H9 (cell line): ENCODE results near the gene RYR3. TPM values are rescaled to one million over a fixed set of nuclear protein-coding genes. Genes with fewer than 3 reads are reported as not detected.

Experiments used
- DNase-seq: peaks from one replicate; pipeline ENCODE4 v3.0.0-alpha.2; 2017
- H2AFZ ChIP-seq: one replicate; pipeline ENCODE4 v1.6.1; 2013; ENCODE audit warnings: mild to moderate bottlenecking, low read length, control low read depth, moderate library complexity
- H2AK5ac ChIP-seq: 2 replicates; pipeline ENCODE4 v1.6.1; 2013; ENCODE audit warnings: low read length, control low read depth, mixed read lengths; ENCODE audit not compliant: insufficient read length
- H2BK120ac ChIP-seq: one replicate; pipeline ENCODE4 v1.6.1; 2013; ENCODE audit warnings: low read depth, mild to moderate bottlenecking, low read length, control low read depth, inconsistent platforms; ENCODE audit not compliant: poor library complexity, severe bottlenecking
- H2BK12ac ChIP-seq: 2 replicates; pipeline ENCODE4 v1.6.1; 2013; ENCODE audit warnings: low read length, control low read depth, mixed read lengths, low read depth; ENCODE audit not compliant: insufficient read length
- H2BK15ac ChIP-seq: 2 replicates; pipeline ENCODE4 v1.6.1; 2013; ENCODE audit warnings: low read depth, low read length, control low read depth
- H2BK20ac ChIP-seq: one replicate; pipeline ENCODE4 v1.6.1; 2013; ENCODE audit warnings: low read depth, mild to moderate bottlenecking, low read length, control low read depth, inconsistent platforms; ENCODE audit not compliant: poor library complexity, severe bottlenecking
- H2BK5ac ChIP-seq: 2 replicates; pipeline ENCODE4 v1.6.1; 2013; ENCODE audit warnings: low read length, control low read depth, mixed read lengths; ENCODE audit not compliant: insufficient read length
- H3K14ac ChIP-seq: 2 replicates; pipeline ENCODE4 v1.6.1; 2013; ENCODE audit warnings: low read length, control low read depth; ENCODE audit not compliant: insufficient read depth
- H3K18ac ChIP-seq: 2 replicates; pipeline ENCODE4 v1.6.1; 2013; ENCODE audit warnings: low read depth, mild to moderate bottlenecking, mixed read lengths, low read length, control low read depth; ENCODE audit not compliant: insufficient read length
- H3K23ac ChIP-seq: 2 replicates; pipeline ENCODE4 v1.6.1; 2013; ENCODE audit warnings: low read length, control low read depth, mixed read lengths, low read depth; ENCODE audit not compliant: insufficient read length
- H3K23me2 ChIP-seq: 2 replicates; pipeline ENCODE4 v1.6.1; 2013; ENCODE audit warnings: low read depth, mild to moderate bottlenecking, mixed read lengths, low read length, control low read depth; ENCODE audit not compliant: insufficient read length, poor library complexity, severe bottlenecking
- H3K27ac ChIP-seq: 2 replicates; pipeline ENCODE4 v1.5.1; 2013; ENCODE audit warnings: low read length, control low read depth, mixed read lengths, low read depth; ENCODE audit not compliant: insufficient read length
- H3K27me3 ChIP-seq: 2 replicates; pipeline ENCODE4 v1.6.1; 2013; ENCODE audit warnings: low read length, control low read depth, inconsistent platforms; ENCODE audit not compliant: insufficient read depth
- H3K4ac ChIP-seq: 2 replicates; pipeline ENCODE4 v1.6.1; 2013; ENCODE audit warnings: low read depth, mild to moderate bottlenecking, control low read depth, inconsistent platforms, low read length, moderate library complexity
- H3K4me1 ChIP-seq: 2 replicates; pipeline ENCODE4 v1.6.1; 2013; ENCODE audit warnings: low read length, control low read depth, inconsistent platforms; ENCODE audit not compliant: insufficient read depth
- H3K4me2 ChIP-seq: 2 replicates; pipeline ENCODE4 v1.6.1; 2013; ENCODE audit warnings: low read length, control low read depth, mixed read lengths; ENCODE audit not compliant: insufficient read length, insufficient read depth
- H3K56ac ChIP-seq: 2 replicates; pipeline ENCODE4 v1.6.1; 2013; ENCODE audit warnings: low read depth, mild to moderate bottlenecking, mixed read lengths, low read length, control low read depth; ENCODE audit not compliant: insufficient read length
- H3K79me1 ChIP-seq: 2 replicates; pipeline ENCODE4 v1.6.1; 2013; ENCODE audit warnings: low read depth, mild to moderate bottlenecking, moderate library complexity, low read length, control low read depth, inconsistent platforms; ENCODE audit not compliant: insufficient read depth, poor library complexity, severe bottlenecking
- H3K79me2 ChIP-seq: 2 replicates; pipeline ENCODE4 v1.6.1; 2013; ENCODE audit warnings: low read length, control low read depth, inconsistent platforms; ENCODE audit not compliant: insufficient read depth
- H3K9ac ChIP-seq: 2 replicates; pipeline ENCODE4 v1.6.1; 2013; ENCODE audit warnings: low read length, control low read depth, mixed read lengths; ENCODE audit not compliant: insufficient read length; ENCODE audit errors: extremely low read depth
- H3K9me3 ChIP-seq: one replicate; pipeline ENCODE4 v1.6.1; 2013; ENCODE audit warnings: low read depth, low read length, inconsistent platforms; ENCODE audit not compliant: control insufficient read depth
- H3T11ph ChIP-seq: one replicate; pipeline ENCODE4 v1.6.1; 2013; ENCODE audit warnings: mild to moderate bottlenecking, low read length, control low read depth, inconsistent platforms
- H4K20me1 ChIP-seq: one replicate; pipeline ENCODE4 v1.6.1; 2013; ENCODE audit not compliant: control insufficient read depth, insufficient read length, insufficient read depth
- H4K5ac ChIP-seq: 2 replicates; pipeline ENCODE4 v1.6.1; 2013; ENCODE audit warnings: low read depth, mild to moderate bottlenecking, mixed read lengths, low read length, control low read depth; ENCODE audit not compliant: insufficient read length
- H4K8ac ChIP-seq: replicated peaks from 2 replicates; pipeline ENCODE4 v1.6.1; 2013; ENCODE audit warnings: low read length, control low read depth, mixed read lengths, low read depth; ENCODE audit not compliant: insufficient read length
- H4K91ac ChIP-seq: 2 replicates; pipeline ENCODE4 v1.6.1; 2013; ENCODE audit warnings: low read depth, mild to moderate bottlenecking, moderate library complexity, mixed read lengths, low read length, control low read depth; ENCODE audit not compliant: insufficient read length
- H3K27ac Mint-ChIP-seq, 3 experiments: 2 replicates in 2 of 3; 3 replicates in 1 of 3; pipeline ENCODE4 v1.8.0; 2020 to 2021; ENCODE audit warnings: mixed read lengths in 3 of 3, mild to moderate bottlenecking in 1 of 3, moderate library complexity in 1 of 3
- H3K27me3 Mint-ChIP-seq: 2 replicates; pipeline ENCODE4 v1.8.0; 2021; ENCODE audit warnings: low read depth, mild to moderate bottlenecking, moderate library complexity, mixed read lengths
- H3K36me3 Mint-ChIP-seq, 3 experiments: 2 replicates in 2 of 3; 3 replicates in 1 of 3; pipeline ENCODE4 v1.8.0; 2020 to 2021; ENCODE audit warnings: low read depth in 3 of 3, mixed read lengths in 3 of 3; ENCODE audit not compliant: insufficient read depth in 1 of 3
- H3K4me1 Mint-ChIP-seq, 2 experiments: 2 replicates each; pipeline ENCODE4 v1.8.0; 2020; ENCODE audit warnings: mixed read lengths in 2 of 2
- H3K4me3 Mint-ChIP-seq, 2 experiments: 2 replicates in 1 of 2; 3 replicates in 1 of 2; pipeline ENCODE4 v1.8.0; 2020 to 2021; ENCODE audit warnings: mild to moderate bottlenecking in 2 of 2, mixed read lengths in 2 of 2, moderate library complexity in 1 of 2
- H3K9me3 Mint-ChIP-seq, 2 experiments: 2 replicates in 1 of 2; 3 replicates in 1 of 2; pipeline ENCODE4 v1.8.0; 2020; ENCODE audit warnings: mild to moderate bottlenecking in 2 of 2, mixed read lengths in 2 of 2, moderate library complexity in 1 of 2
- WGBS: extraction: QIAGEN DNeasy Blood & Tissue Kit; methylation state at CpG from one replicate; pipeline ENCODE4 v1.1.7; 2013; ENCODE audit warnings: missing lambda C conversion rate, low lambda C conversion rate, mixed read lengths; ENCODE audit not compliant: insufficient read length; ENCODE audit errors: extremely low coverage; 5-methylcytosine and 5-hydroxymethylcytosine counted together
- total RNA-seq: library from RNA; stranded (reverse); gene quantifications from 2 replicates; pipeline ENCODE4 v1.2.1, GENCODE V29; 2021
- TF ChIP-seq, protein P1 (sequence below): fragments of 200-600 bp; sonication (generic); conservative IDR thresholded peaks from 3 replicates; pipeline ENCODE4 v1.8.0; 2021; ENCODE audit warnings: antibody characterized with exemption, mild to moderate bottlenecking

RYR3 gene
- total RNA-seq, 1 experiment from 2014 or later: 0.85 TPM

DNA sequence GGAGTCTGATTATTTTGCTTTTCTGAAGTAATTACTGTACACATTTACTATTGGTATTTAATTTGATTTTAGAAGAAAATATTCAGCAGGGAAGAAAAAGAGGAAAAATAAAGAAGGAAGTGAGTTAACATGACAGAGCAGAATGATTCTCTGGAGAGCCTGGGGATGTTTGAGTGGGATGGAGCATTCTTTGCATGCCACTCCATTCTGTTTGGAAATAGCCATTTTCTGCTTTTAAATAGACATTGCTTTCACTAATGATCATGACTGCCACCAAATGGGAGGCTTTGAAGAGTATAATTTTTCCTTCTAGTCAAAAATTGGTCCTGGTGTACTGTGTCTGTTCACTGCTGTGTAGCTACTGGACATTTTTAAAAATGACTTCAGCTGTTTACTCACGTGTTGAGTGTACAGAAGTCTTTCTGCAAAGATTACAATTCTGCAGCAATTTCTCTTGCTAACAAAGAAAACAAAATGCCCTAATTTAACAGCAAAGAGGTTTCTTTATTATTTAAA lies 196.1 kb downstream of the RYR3 start:
- Histone ChIP-seq H3K9me3 (no peaks in the 10 kb centered on the region), H4K5ac (no peak overlapping the region), H2BK12ac (no peak overlapping the region), H2BK15ac (no peak overlapping the region), H3K27me3 (no peaks in the 10 kb centered on the region), H2AK5ac (no peak overlapping the region), H2AFZ (no peak overlapping the region), H4K91ac (no peak overlapping the region), H3K4ac (no peak overlapping the region), H3K79me1 (no peaks in the 10 kb centered on the region), H3K23me2 (no peaks in the 10 kb centered on the region), H3K9ac (no peak overlapping the region), H4K8ac (no peak overlapping the region), H3K56ac (no peak overlapping the region), H3T11ph (no peak overlapping the region), H2BK20ac (no peak overlapping the region), H3K4me1 (peaks cover 2% of the 10 kb centered on the region; the same call in 1 of the 2 replicates), H4K20me1 (no peaks in the 10 kb centered on the region), H3K27ac (no peak overlapping the region), H2BK120ac (no peak overlapping the region), H3K18ac (no peak overlapping the region), H2BK5ac (no peak overlapping the region), H3K14ac (no peak overlapping the region), H3K23ac (no peak overlapping the region), H3K4me2 (no peak overlapping the region), H3K79me2 (no peaks in the 10 kb centered on the region)
- no CpG with 5 or more reads among the region's 1 CpG for WGBS
- peaks cover 17% of the 10 kb centered on the region in 2 experiments for H3K4me1 Mint-ChIP-seq
- peak overlapping the region in 2 of 3 experiments; percentile 78 to 89; a peak in 3 of 7 replicates for H3K27ac Mint-ChIP-seq
- TF ChIP-seq, protein P1, sequence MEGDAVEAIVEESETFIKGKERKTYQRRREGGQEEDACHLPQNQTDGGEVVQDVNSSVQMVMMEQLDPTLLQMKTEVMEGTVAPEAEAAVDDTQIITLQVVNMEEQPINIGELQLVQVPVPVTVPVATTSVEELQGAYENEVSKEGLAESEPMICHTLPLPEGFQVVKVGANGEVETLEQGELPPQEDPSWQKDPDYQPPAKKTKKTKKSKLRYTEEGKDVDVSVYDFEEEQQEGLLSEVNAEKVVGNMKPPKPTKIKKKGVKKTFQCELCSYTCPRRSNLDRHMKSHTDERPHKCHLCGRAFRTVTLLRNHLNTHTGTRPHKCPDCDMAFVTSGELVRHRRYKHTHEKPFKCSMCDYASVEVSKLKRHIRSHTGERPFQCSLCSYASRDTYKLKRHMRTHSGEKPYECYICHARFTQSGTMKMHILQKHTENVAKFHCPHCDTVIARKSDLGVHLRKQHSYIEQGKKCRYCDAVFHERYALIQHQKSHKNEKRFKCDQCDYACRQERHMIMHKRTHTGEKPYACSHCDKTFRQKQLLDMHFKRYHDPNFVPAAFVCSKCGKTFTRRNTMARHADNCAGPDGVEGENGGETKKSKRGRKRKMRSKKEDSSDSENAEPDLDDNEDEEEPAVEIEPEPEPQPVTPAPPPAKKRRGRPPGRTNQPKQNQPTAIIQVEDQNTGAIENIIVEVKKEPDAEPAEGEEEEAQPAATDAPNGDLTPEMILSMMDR: no peak
- DNase-seq: no peak
- no peak overlapping the region for H3K4me3 Mint-ChIP-seq
- no peaks in the 10 kb centered on the region for H3K27me3 Mint-ChIP-seq
- H3K36me3 Mint-ChIP-seq: no peaks in the 10 kb centered on the region; a peak in 1 of 7 replicates
- H3K9me3 Mint-ChIP-seq: no peaks in the 10 kb centered on the region; a peak in 1 of 5 replicates
